Measurements from ENCODE around the gene CBR1.

DNA sequence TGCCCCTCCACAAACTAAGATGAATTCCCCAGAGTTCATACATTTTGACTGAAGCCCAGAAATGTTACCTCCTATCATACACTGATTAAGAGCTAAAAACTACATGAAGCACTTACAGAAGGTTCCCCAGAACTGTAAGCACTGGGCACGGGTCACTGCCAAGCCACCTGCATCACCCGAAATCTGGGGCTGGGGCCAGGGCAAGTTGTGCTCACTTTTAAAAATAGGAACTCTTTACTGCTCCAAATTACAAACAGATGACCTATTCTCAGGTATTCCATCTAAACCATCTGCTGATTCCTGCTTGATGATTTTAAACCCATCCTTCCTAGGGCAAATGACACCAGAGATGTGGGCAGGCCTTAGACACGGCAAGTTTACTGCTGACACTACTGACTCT, 14.3 kb upstream of the CBR1 start:
- TF ChIP-seq, protein P1, sequence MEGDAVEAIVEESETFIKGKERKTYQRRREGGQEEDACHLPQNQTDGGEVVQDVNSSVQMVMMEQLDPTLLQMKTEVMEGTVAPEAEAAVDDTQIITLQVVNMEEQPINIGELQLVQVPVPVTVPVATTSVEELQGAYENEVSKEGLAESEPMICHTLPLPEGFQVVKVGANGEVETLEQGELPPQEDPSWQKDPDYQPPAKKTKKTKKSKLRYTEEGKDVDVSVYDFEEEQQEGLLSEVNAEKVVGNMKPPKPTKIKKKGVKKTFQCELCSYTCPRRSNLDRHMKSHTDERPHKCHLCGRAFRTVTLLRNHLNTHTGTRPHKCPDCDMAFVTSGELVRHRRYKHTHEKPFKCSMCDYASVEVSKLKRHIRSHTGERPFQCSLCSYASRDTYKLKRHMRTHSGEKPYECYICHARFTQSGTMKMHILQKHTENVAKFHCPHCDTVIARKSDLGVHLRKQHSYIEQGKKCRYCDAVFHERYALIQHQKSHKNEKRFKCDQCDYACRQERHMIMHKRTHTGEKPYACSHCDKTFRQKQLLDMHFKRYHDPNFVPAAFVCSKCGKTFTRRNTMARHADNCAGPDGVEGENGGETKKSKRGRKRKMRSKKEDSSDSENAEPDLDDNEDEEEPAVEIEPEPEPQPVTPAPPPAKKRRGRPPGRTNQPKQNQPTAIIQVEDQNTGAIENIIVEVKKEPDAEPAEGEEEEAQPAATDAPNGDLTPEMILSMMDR (IDR thresholded peaks at IDR 0.05; ENCODE audit: insufficient read depth, low read length), result no peak
- TF ChIP-seq, protein P2, sequence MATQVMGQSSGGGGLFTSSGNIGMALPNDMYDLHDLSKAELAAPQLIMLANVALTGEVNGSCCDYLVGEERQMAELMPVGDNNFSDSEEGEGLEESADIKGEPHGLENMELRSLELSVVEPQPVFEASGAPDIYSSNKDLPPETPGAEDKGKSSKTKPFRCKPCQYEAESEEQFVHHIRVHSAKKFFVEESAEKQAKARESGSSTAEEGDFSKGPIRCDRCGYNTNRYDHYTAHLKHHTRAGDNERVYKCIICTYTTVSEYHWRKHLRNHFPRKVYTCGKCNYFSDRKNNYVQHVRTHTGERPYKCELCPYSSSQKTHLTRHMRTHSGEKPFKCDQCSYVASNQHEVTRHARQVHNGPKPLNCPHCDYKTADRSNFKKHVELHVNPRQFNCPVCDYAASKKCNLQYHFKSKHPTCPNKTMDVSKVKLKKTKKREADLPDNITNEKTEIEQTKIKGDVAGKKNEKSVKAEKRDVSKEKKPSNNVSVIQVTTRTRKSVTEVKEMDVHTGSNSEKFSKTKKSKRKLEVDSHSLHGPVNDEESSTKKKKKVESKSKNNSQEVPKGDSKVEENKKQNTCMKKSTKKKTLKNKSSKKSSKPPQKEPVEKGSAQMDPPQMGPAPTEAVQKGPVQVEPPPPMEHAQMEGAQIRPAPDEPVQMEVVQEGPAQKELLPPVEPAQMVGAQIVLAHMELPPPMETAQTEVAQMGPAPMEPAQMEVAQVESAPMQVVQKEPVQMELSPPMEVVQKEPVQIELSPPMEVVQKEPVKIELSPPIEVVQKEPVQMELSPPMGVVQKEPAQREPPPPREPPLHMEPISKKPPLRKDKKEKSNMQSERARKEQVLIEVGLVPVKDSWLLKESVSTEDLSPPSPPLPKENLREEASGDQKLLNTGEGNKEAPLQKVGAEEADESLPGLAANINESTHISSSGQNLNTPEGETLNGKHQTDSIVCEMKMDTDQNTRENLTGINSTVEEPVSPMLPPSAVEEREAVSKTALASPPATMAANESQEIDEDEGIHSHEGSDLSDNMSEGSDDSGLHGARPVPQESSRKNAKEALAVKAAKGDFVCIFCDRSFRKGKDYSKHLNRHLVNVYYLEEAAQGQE (IDR thresholded peaks at IDR 0.05; ENCODE audit: insufficient replicate concordance, low read depth), result no peak
- TF ChIP-seq POLR2AphosphoS5 (IDR thresholded peaks at IDR 0.05; ENCODE audit: low read depth) (no peak), GABPA (IDR thresholded peaks at IDR 0.05; ENCODE audit: low read depth) (no peak)
